Measurements from ENCODE around the gene TXNRD2. TPM values are rescaled to one million over a fixed set of nuclear protein-coding genes. Genes with fewer than 3 reads are reported as not detected.

The TXNRD2 gene
- total RNA-seq, 1 experiment from 2014 or later: 29.5 TPM

- no TSS peak for BruUV-seq (replicated peaks)
Measured at GRCh38 chr22:19874307-19875060, 67.1 kb downstream of the TXNRD2 start.

GRCh38 chr22:19873960-19874306, 67.7 kb downstream of the TXNRD2 start:
- ATAC-seq: no peak
- TF ChIP-seq CTCF (IDR thresholded peaks at IDR 0.05) (no peak), POLR2AphosphoS5 (IDR thresholded peaks at IDR 0.05; ENCODE audit: low read depth, low read length) (no peak)
- H3K4me1 ChIP-seq (ENCODE audit: control insufficient read depth, insufficient read depth, low read length): peaks cover 61% of the 10 kb centered on the region
- BruUV-seq (replicated peaks): no TSS peak
- H3K27me3 ChIP-seq (ENCODE audit: control insufficient read depth, insufficient read depth, low read length): no peaks in the 10 kb centered on the region
- no peak overlapping the region for H3K4me3 ChIP-seq (ENCODE audit: low read depth in 2 of 2, low read length in 2 of 2)
- H3K9me3 ChIP-seq (ENCODE audit: control insufficient read depth, insufficient read depth, low read depth, low read length): no peaks in the 10 kb centered on the region
- no peaks in the 10 kb centered on the region for H3K36me3 ChIP-seq (ENCODE audit: control insufficient read depth, insufficient read depth, low read length)
- intact Hi-C loops (cut with micrococcal nuclease; ENCODE audit: unreplicated experiment) (no loop called here), in situ Hi-C loops (cut with HindIII; ENCODE audit: low pct_unique_long_range_greater_than_20kb, low sequenced_read_pairs) (no loop called here)
- ChIA-PET CTCF (no interaction called here), POLR2A (no interaction called here)
- peak overlapping the region; percentile 69 for H3K27ac ChIP-seq (ENCODE audit: low read length)
- DNase-seq (ENCODE audit: low read depth, low spot score): no peak

More at GRCh38 chr22:19874307-19875060, 67.1 kb downstream of the TXNRD2 start:
- Histone ChIP-seq H3K4me1 (ENCODE audit: control insufficient read depth, insufficient read depth, low read length) (peaks cover 65% of the 10 kb centered on the region), H3K9me3 (ENCODE audit: control insufficient read depth, insufficient read depth, low read depth, low read length) (no peaks in the 10 kb centered on the region), H3K36me3 (ENCODE audit: control insufficient read depth, insufficient read depth, low read length) (no peaks in the 10 kb centered on the region), H3K27me3 (ENCODE audit: control insufficient read depth, insufficient read depth, low read length) (no peaks in the 10 kb centered on the region), H3K4me3 (ENCODE audit: low read depth in 2 of 2, low read length in 2 of 2) (no peak overlapping the region), H3K27ac (ENCODE audit: low read length) (peak overlapping the region; percentile 69)
- ATAC-seq: no peak
- intact Hi-C loops (cut with micrococcal nuclease; ENCODE audit: unreplicated experiment) (no loop called here), in situ Hi-C loops (cut with HindIII; ENCODE audit: low pct_unique_long_range_greater_than_20kb, low sequenced_read_pairs) (no loop called here)
- CTCF ChIA-PET: interaction anchor here (0.6 kb wide), 1 partner anchor 144 kb away, joined by 4 read pairs; no protein-coding TSS in a partner anchor
- TF ChIP-seq CTCF (IDR thresholded peaks at IDR 0.05) (no peak), TCF7L2 (IDR thresholded peaks at IDR 0.05; ENCODE audit: low read depth, low read length) (no peak), POLR2AphosphoS5 (IDR thresholded peaks at IDR 0.05; ENCODE audit: low read depth, low read length) (no peak)
- POLR2A ChIA-PET: no interaction called here
- no peak for DNase-seq (ENCODE audit: low read depth, low spot score)

- intact Hi-C loops (cut with micrococcal nuclease; ENCODE audit: unreplicated experiment): no loop called here
- no peaks in the 10 kb centered on the region for H3K27me3 ChIP-seq (ENCODE audit: control insufficient read depth, insufficient read depth, low read length)
- no TSS peak for BruUV-seq (replicated peaks)
- CTCF ChIA-PET: no interaction called here
- peaks cover 56% of the 10 kb centered on the region for H3K4me1 ChIP-seq (ENCODE audit: control insufficient read depth, insufficient read depth, low read length)
- H3K27ac ChIP-seq (ENCODE audit: low read length): peak overlapping the region; percentile 69
- ATAC-seq: peak; percentile 29
- H3K36me3 ChIP-seq (ENCODE audit: control insufficient read depth, insufficient read depth, low read length): no peaks in the 10 kb centered on the region
- TF ChIP-seq TCF7L2 (IDR thresholded peaks at IDR 0.05; ENCODE audit: low read depth, low read length) (0 out of 2 replicates have a peak, but pooled peaks have one; percentile 31), CTCF (IDR thresholded peaks at IDR 0.05) (no peak)
- DNase-seq (ENCODE audit: low read depth, low spot score): no peak
- POLR2A ChIA-PET: no interaction called here
- in situ Hi-C loops (cut with HindIII; ENCODE audit: low pct_unique_long_range_greater_than_20kb, low sequenced_read_pairs): no loop called here
- no peaks in the 10 kb centered on the region for H3K9me3 ChIP-seq (ENCODE audit: control insufficient read depth, insufficient read depth, low read depth, low read length)
- no peak overlapping the region for H3K4me3 ChIP-seq (ENCODE audit: low read depth in 2 of 2, low read length in 2 of 2)
Measured at GRCh38 chr22:19873138-19873959, 68.3 kb downstream of the TXNRD2 start.

Data from Panc1 (cell line).